Measurements from ENCODE around the gene PBXIP1. TPM values are rescaled to one million over a fixed set of nuclear protein-coding genes. Genes with fewer than 3 reads are reported as not detected.

PBXIP1 gene
- total RNA-seq, 1 experiment from 2014 or later: 21.6 TPM

DNA sequence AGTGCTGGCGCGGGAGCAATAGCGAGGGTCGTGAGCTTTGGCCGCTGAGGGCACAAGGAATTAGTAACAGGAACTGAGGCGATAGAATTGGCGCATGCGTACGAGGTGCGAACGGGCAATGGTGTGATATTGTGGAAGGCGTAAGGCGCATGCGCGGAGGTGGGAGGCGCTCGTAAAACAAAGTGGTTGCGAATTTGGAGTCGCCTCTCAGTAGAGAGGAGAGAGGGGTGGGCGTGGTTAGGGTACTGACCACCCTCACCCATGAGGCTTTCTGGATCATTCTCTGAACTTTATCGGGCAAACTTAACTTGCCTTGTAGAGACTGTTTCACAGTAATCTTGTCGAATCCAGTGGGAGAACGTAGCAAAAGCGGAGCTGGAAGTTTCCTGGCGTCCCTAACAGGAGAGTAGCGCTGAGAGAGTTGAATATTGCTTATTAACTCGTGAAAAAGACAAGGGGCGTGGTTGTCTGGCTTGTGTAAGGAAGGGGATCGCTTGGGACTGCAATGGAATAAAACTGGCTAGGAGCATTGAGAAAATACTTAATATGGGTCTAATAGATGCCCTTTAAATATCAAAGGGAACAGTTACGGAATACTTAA lies 19.0 kb upstream of the PBXIP1 start:
- H3K4me1 ChIP-seq (ENCODE audit: insufficient read depth, low read length): peaks cover 4% of the 10 kb centered on the region; the same call in 1 of the 2 replicates
- H4K8ac ChIP-seq (replicated peaks; ENCODE audit: insufficient read length, low read depth, low read length): no peak overlapping the region
- H3K23ac ChIP-seq (ENCODE audit: insufficient read length, low read depth, low read length): no peak overlapping the region
- H3K14ac ChIP-seq (ENCODE audit: insufficient read depth, low read length): peak overlapping the region; percentile 59; the same call in 1 of the 2 replicates
- H2BK5ac ChIP-seq (ENCODE audit: insufficient read length, low read length): no peak overlapping the region
- H3K27me3 Mint-ChIP-seq (ENCODE audit: low read depth): no peaks in the 10 kb centered on the region
- peaks cover 26 to 28% of the 10 kb centered on the region in 2 experiments for H3K4me1 Mint-ChIP-seq
- no peaks in the 10 kb centered on the region for H3K9me3 Mint-ChIP-seq
- no peaks in the 10 kb centered on the region for H3K9me3 ChIP-seq (ENCODE audit: control insufficient read depth, low read depth, low read length)
- H3K79me1 ChIP-seq (ENCODE audit: insufficient read depth, low read depth, low read length, poor library complexity, severe bottlenecking): no peaks in the 10 kb centered on the region
- no peak overlapping the region for H3K4me3 Mint-ChIP-seq
- H3K79me2 ChIP-seq (ENCODE audit: insufficient read depth, low read length): peaks cover 28% of the 10 kb centered on the region
- peak overlapping the region; percentile 15 for H3K56ac ChIP-seq (ENCODE audit: insufficient read length, low read depth, low read length)
- no peak overlapping the region for H2BK12ac ChIP-seq (ENCODE audit: insufficient read length, low read depth, low read length)
- no peak overlapping the region for H2BK20ac ChIP-seq (ENCODE audit: low read depth, low read length, poor library complexity, severe bottlenecking)
- peak overlapping the region; percentile 81 for H3K18ac ChIP-seq (ENCODE audit: insufficient read length, low read depth, low read length)
- no peak overlapping the region for H2AK5ac ChIP-seq (ENCODE audit: insufficient read length, low read length)
- peak; percentile 97 for DNase-seq
- peaks cover 32% of the 10 kb centered on the region for H3K23me2 ChIP-seq (ENCODE audit: insufficient read length, low read depth, low read length, poor library complexity, severe bottlenecking)
- H2AFZ ChIP-seq (ENCODE audit: low read length): no peak overlapping the region
- no peak overlapping the region for H3T11ph ChIP-seq (ENCODE audit: low read length)
- H4K5ac ChIP-seq (ENCODE audit: insufficient read length, low read depth, low read length): no peak overlapping the region
- H3K27ac ChIP-seq (ENCODE audit: insufficient read length, low read depth, low read length): peak overlapping the region; percentile 49
- H3K36me3 Mint-ChIP-seq (ENCODE audit: insufficient read depth in 1 of 3, low read depth in 3 of 3): peaks cover 16 to 31% (median 26%) of the 10 kb centered on the region in 3 experiments; a peak in 6 of 7 replicates
- peak overlapping the region; percentile 93 for H3K9ac ChIP-seq (ENCODE audit: extremely low read depth, insufficient read length, low read length)
- no peak overlapping the region for H2BK120ac ChIP-seq (ENCODE audit: low read depth, low read length, poor library complexity, severe bottlenecking)
- H3K4me2 ChIP-seq (ENCODE audit: insufficient read depth, insufficient read length, low read length): peak overlapping the region; percentile 87
- no peaks in the 10 kb centered on the region for H4K20me1 ChIP-seq (ENCODE audit: control insufficient read depth, insufficient read depth, insufficient read length)
- no peaks in the 10 kb centered on the region for H3K27me3 ChIP-seq (ENCODE audit: insufficient read depth, low read length)
- no peak overlapping the region for H2BK15ac ChIP-seq (ENCODE audit: low read depth, low read length)
- no peak overlapping the region for H4K91ac ChIP-seq (ENCODE audit: insufficient read length, low read depth, low read length)
- WGBS (ENCODE audit: extremely low coverage, insufficient read length, low lambda C conversion rate): no CpG with 5 or more reads among the region's 30 CpGs
- H3K27ac Mint-ChIP-seq: no peak overlapping the region
- H3K4ac ChIP-seq (ENCODE audit: low read depth, low read length): no peak overlapping the region
- TF ChIP-seq, protein P1, sequence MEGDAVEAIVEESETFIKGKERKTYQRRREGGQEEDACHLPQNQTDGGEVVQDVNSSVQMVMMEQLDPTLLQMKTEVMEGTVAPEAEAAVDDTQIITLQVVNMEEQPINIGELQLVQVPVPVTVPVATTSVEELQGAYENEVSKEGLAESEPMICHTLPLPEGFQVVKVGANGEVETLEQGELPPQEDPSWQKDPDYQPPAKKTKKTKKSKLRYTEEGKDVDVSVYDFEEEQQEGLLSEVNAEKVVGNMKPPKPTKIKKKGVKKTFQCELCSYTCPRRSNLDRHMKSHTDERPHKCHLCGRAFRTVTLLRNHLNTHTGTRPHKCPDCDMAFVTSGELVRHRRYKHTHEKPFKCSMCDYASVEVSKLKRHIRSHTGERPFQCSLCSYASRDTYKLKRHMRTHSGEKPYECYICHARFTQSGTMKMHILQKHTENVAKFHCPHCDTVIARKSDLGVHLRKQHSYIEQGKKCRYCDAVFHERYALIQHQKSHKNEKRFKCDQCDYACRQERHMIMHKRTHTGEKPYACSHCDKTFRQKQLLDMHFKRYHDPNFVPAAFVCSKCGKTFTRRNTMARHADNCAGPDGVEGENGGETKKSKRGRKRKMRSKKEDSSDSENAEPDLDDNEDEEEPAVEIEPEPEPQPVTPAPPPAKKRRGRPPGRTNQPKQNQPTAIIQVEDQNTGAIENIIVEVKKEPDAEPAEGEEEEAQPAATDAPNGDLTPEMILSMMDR (conservative IDR thresholded peaks at IDR 0.05): no peak

Measured in H9 (cell line).